PC-9 (cell line): ENCODE measurements around the gene RPS27.

ENCODE experiments used
- CTCF ChIP-seq: fragments of 200-600 bp; sonication (generic); conservative IDR thresholded peaks from 2 replicates; pipeline ENCODE4 v1.6.1; 2017; ENCODE audit warnings: mixed run types, antibody characterized with exemption, mild to moderate bottlenecking, moderate library complexity
- EZH2 ChIP-seq: fragments of 200-600 bp; sonication (generic); IDR thresholded peaks from 2 replicates; pipeline ENCODE4 v1.8.0; 2017; ENCODE audit warnings: antibody characterized with exemption, low read depth

- TF ChIP-seq EZH2 (no peak), CTCF (no peak)
These were observed 29.1 kb upstream of the RPS27 start for GRCh38 chr1:153961421-153961820.
